Stomach (tissue), 9 donors: ENCODE measurements around the gene RGS12. TPM values are rescaled to one million over a fixed set of nuclear protein-coding genes. Genes with fewer than 3 reads are reported as not detected.
A peak's percentile ranks its signal among the peaks of the same experiment; 100 is the strongest.

ENCODE experiments used
- DNase-seq, 2 donors: peaks; one replicate each; pipeline versions ENCODE4 v3.0.0 to v3.0.0-alpha.2; 2013 to 2019
- H3K27ac ChIP-seq, 5 donors: fragments of 200-600 bp in 4 of 5; sonication (generic) in 4 of 5; one replicate each; pipeline ENCODE4 v1.5.1; 2013 to 2019; ENCODE audit warnings: mild to moderate bottlenecking in 1 of 5, moderate library complexity in 1 of 5
- H3K27me3 ChIP-seq, 3 donors: fragments of 200-600 bp; sonication (generic); one replicate each; pipeline ENCODE4 v1.5.1; 2017 to 2019; ENCODE audit warnings: mixed run types in 1 of 3
- H3K36me3 ChIP-seq, 4 donors: fragments of 200-600 bp; sonication (generic); 1 replicate in 3 of 4; 2 replicates in 1 of 4; pipeline ENCODE4 v1.5.1; 2016 to 2019
- H3K4me1 ChIP-seq, 4 donors: fragments of 200-600 bp; sonication (generic); one replicate each; pipeline ENCODE4 v1.5.1; 2016 to 2019
- H3K4me3 ChIP-seq, 4 donors: fragments of 200-600 bp; sonication (generic) in 3 of 4; one replicate each; pipeline ENCODE4 v1.5.1; 2016 to 2019; ENCODE audit warnings: mild to moderate bottlenecking in 1 of 4
- H3K9me3 ChIP-seq, 4 donors: fragments of 200-600 bp; sonication (generic); one replicate each; pipeline ENCODE4 v1.5.1; 2016 to 2019
- CTCF ChIP-seq, 7 experiments: fragments of 450-650 bp in 4 of 7; fragments of 200-600 bp in 3 of 7; sonication (generic) in 3 of 7; IDR thresholded peaks; one replicate each; pipeline ENCODE4 v1.5.1; 2016 to 2019; ENCODE audit warnings: antibody characterized with exemption in 7 of 7, control low read depth in 2 of 7, mild to moderate bottlenecking in 1 of 7
- EP300 ChIP-seq: sonication (generic); formaldehyde crosslinking; IDR thresholded peaks from one replicate; pipeline ENCODE4 v1.6.1; 2017; ENCODE audit warnings: antibody characterized with exemption
- POLR2A ChIP-seq, 4 donors: fragments of 450-650 bp; IDR thresholded peaks; one replicate each; pipeline ENCODE4 v1.6.1; 2016; ENCODE audit warnings: antibody characterized with exemption in 4 of 4, control low read depth in 2 of 4, mild to moderate bottlenecking in 1 of 4, moderate library complexity in 1 of 4
- POLR2AphosphoS5 ChIP-seq, 3 donors: sonication (generic); formaldehyde crosslinking; IDR thresholded peaks; one replicate each; pipeline ENCODE4 v1.6.1; 2016; ENCODE audit warnings: antibody characterized with exemption in 3 of 3
- WGBS, 5 donors: extraction: QIAGEN DNeasy Blood & Tissue Kit in 3 of 5; methylation state at CpG; one replicate each; pipeline versions ENCODE4 v1.1.5 to v1.1.7; 2013 to 2018; 5-methylcytosine and 5-hydroxymethylcytosine counted together
- intact Hi-C: fragments of 100-400 bp; cut with DNase I; formaldehyde crosslinking; loops from one replicate; pipeline ENCODE4 v1.15.1; 2023; ENCODE audit warnings: low total_unique reads
- polyA plus RNA-seq, 3 donors: library from polyadenylated mRNA; stranded (reverse); fragments of 200-250 nt; gene quantifications; one replicate each; pipeline ENCODE4 v1.2.3, GENCODE V29; 2013
- total RNA-seq, 5 donors: library from RNA; depleted of rRNA; stranded (reverse); fragments of >200 nt; gene quantifications; one replicate each; pipeline versions ENCODE4 v1.1.0 to v1.2.3, GENCODE V29; 2014 to 2016
- donor health status: healthy with polysubstance abuse.
- donor health status: Bipolar disorder and iron deficiency.
- donor health status: healthy.

The RGS12 gene
- total and polyA plus RNA-seq, 8 donors, result 3.5 to 51.8 (median 19.7) TPM

DNA sequence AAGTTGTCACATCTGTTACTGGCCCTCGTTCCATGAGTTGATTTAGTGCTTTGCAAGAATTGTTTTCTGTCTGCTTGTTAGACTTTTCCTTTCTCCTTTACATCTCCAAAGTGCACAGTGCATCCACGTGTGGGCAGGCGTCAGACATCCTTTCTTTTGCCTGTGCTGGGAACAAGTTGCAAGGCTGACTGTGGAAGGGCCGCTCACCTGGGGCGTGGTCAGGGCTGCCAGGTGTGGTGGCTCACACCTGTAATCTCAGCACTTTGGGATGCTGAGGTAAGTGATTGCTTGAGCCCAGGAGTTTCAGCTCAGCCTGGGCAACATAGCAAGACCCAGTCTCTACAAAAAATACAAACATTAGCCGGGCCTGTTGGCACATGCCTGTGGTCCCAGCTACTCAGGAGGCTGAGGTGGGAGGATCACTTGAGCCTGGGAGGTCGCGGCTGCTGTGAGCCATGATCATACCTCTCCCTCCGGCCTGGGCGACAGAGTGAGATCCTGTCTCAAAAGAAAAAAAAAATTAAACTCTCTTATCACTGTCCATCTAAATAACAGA is 46.2 kb downstream of the RGS12 start:
- TF ChIP-seq POLR2AphosphoS5 (IDR thresholded peaks at IDR 0.05), result no peak
- TF ChIP-seq POLR2A (IDR thresholded peaks at IDR 0.05), result no peak
- TF ChIP-seq CTCF (IDR thresholded peaks at IDR 0.05), result no peak
- Histone ChIP-seq H3K4me1 (peaks cover 0 to 21% (median 10%) of the 10 kb centered on the region in 4 donors), H3K9me3 (no peaks in the 10 kb centered on the region), H3K36me3 (peaks cover 0 to 12% (median 9%) of the 10 kb centered on the region in 4 donors), H3K27ac (no peak overlapping the region), H3K27me3 (no peaks in the 10 kb centered on the region), H3K4me3 (no peak overlapping the region)
- no peak for DNase-seq
- intact Hi-C loops, result no loop called here
- 86 to 93% (median 92%) methylated on average over 10 of the region's 10 CpGs for WGBS, 5 donors

DNA sequence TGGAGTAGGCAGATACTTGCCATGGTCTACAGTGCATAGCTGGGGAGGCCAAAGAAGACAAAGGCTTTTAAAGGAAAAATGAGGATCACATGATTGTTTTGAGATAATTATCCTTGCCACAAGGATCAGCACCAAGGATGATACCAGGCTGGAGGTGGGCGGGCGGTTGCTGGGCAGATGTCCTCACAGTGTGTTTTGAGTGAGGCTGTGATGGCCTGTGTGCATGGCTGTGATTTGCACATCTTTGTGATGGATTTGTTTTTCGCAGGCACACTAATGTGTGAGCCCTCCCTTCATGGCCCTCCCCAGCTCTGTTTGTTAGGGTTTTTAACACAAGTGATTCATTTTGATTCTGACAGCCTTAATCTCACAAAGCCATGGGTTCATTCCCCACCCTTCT is 46.8 kb downstream of the RGS12 start:
- DNase-seq, result no peak
- Histone ChIP-seq H3K27ac (no peak overlapping the region), H3K27me3 (no peaks in the 10 kb centered on the region), H3K9me3 (no peaks in the 10 kb centered on the region), H3K36me3 (peaks cover 0 to 17% (median 9%) of the 10 kb centered on the region in 4 donors), H3K4me3 (no peak overlapping the region), H3K4me1 (peaks cover 0 to 21% (median 10%) of the 10 kb centered on the region in 4 donors)
- WGBS, 5 donors, result 91 to 95% (median 94%) methylated on average over 3 of the region's 3 CpGs
- no peak for TF ChIP-seq POLR2A (IDR thresholded peaks at IDR 0.05)
- no peak for TF ChIP-seq POLR2AphosphoS5 (IDR thresholded peaks at IDR 0.05)
- TF ChIP-seq CTCF (IDR thresholded peaks at IDR 0.05), result no peak
- TF ChIP-seq EP300, result no peak
- intact Hi-C loops, result no loop called here

GRCh38 chr4:3340038-3340699 is 47.3 kb downstream of the RGS12 start:
- H3K27me3 ChIP-seq, result no peaks in the 10 kb centered on the region
- H3K4me1 ChIP-seq, result peaks cover 0 to 21% (median 10%) of the 10 kb centered on the region in 4 donors
- intact Hi-C loops, result no loop called here
- WGBS, 5 donors, result 91 to 95% (median 95%) methylated on average over 28 of the region's 28 CpGs
- H3K36me3 ChIP-seq, result peaks cover 0 to 18% (median 9%) of the 10 kb centered on the region in 4 donors
- no peak for DNase-seq
- H3K27ac ChIP-seq, result no peak overlapping the region
- no peaks in the 10 kb centered on the region for H3K9me3 ChIP-seq
- TF ChIP-seq CTCF (IDR thresholded peaks at IDR 0.05) (no peak), POLR2A (IDR thresholded peaks at IDR 0.05) (no peak), POLR2AphosphoS5 (IDR thresholded peaks at IDR 0.05) (no peak), EP300 (no peak)
- no peak overlapping the region for H3K4me3 ChIP-seq

DNA sequence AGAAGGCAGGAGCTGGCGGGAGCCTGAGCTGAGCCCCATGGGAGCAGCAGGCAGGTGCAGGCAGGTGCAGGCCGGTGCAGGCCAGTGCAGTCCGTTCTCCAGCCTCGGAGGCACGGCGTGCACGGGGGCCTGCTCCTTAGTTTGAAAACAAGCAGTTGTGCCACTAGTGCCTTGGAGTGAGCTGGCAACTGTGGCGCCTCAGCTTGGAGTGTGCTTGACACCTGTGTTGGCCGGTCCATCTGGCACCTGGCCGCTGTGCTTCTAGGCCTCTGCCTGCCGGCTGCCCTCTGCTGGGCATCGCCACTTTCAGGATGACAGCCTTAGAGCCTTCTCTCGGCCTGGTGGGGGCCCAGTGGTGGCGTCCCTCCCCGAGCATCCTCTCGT is 47.9 kb downstream of the RGS12 start:
- 62 to 84% (median 65%) methylated on average over 12 to 16 of the region's 16 CpGs for WGBS, 5 donors
- Histone ChIP-seq H3K9me3 (no peaks in the 10 kb centered on the region), H3K36me3 (peaks cover 0 to 18% (median 9%) of the 10 kb centered on the region in 4 donors), H3K27me3 (no peaks in the 10 kb centered on the region), H3K4me1 (peaks cover 0 to 21% (median 10%) of the 10 kb centered on the region in 4 donors), H3K4me3 (no peak overlapping the region), H3K27ac (no peak overlapping the region)
- peak in 1 of 7 experiments; percentile 34 for TF ChIP-seq CTCF (IDR thresholded peaks at IDR 0.05)
- TF ChIP-seq EP300, result no peak
- intact Hi-C loops, result no loop called here
- DNase-seq, result peak; percentile 38 to 85
